B cell (primary cell): ENCODE measurements around the gene MRTFA. TPM values are rescaled to one million over a fixed set of nuclear protein-coding genes. Genes with fewer than 3 reads are reported as not detected.

Experiments used
- ATAC-seq: fragments of 200-7000 bp; cut with Tn5 transposase; one replicate; pipeline ENCODE4 v1.10.0; 2021; ENCODE audit warnings: low read depth, mild to moderate bottlenecking, moderate number of reproducible peaks, moderate library complexity
- CTCF ChIA-PET: fragments of 350-600 bp; sonication (Branson Sonifier 250); formaldehyde crosslinking; loops from one replicate; lab custom pipeline; 2021; ENCODE audit warnings: antibody characterized with exemption, inconsistent platforms; lab: Charles Lee
- POLR2A ChIA-PET: fragments of 350-600 bp; sonication (Branson Sonifier 250); formaldehyde crosslinking; loops from one replicate; lab custom pipeline; 2021; ENCODE audit warnings: antibody characterized with exemption; lab: Charles Lee
- DNase-seq: peaks from one replicate; pipeline ENCODE4 v3.0.0; 2013
- H2AFZ ChIP-seq: 2 replicates; pipeline ENCODE4 v1.6.1; 2012; ENCODE audit warnings: mild to moderate bottlenecking, low read depth, low read length; ENCODE audit not compliant: insufficient read depth, poor library complexity, severe bottlenecking
- H3K27ac ChIP-seq, 2 donors: 1 replicate in 1 of 2; 2 replicates in 1 of 2; pipeline ENCODE4 v1.5.1; 2012 to 2013; ENCODE audit warnings: low read length in 2 of 2, mild to moderate bottlenecking in 2 of 2, moderate library complexity in 1 of 2
- H3K27me3 ChIP-seq, 4 experiments: fragments of 200-600 bp in 1 of 4; sonication (generic) in 1 of 4; replicated peaks in 1 of 4; 1 replicate in 2 of 4; 2 replicates in 2 of 4; pipeline versions ENCODE4 v1.6.1 to v1.7.0; 2013 to 2016; ENCODE audit warnings: low read length in 3 of 4, mild to moderate bottlenecking in 2 of 4, mixed read lengths in 1 of 4, moderate library complexity in 1 of 4; ENCODE audit not compliant: insufficient read depth in 4 of 4, control insufficient read depth in 3 of 4; ENCODE audit errors: control extremely low read depth in 1 of 4
- H3K36me3 ChIP-seq, 2 experiments: replicated peaks in 1 of 2; 1 replicate in 1 of 2; 2 replicates in 1 of 2; pipeline versions ENCODE4 v1.6.1 to v1.7.1; 2013; ENCODE audit warnings: low read length in 1 of 2; ENCODE audit not compliant: insufficient read depth in 2 of 2, control insufficient read depth in 1 of 2; ENCODE audit errors: control extremely low read depth in 1 of 2, extremely low read depth in 1 of 2
- H3K4me1 ChIP-seq, 2 donors: fragments of 200-600 bp in 1 of 2; sonication (generic) in 1 of 2; 1 replicate in 1 of 2; 2 replicates in 1 of 2; pipeline versions ENCODE4 v1.5.1 to v1.6.1; 2013 to 2017; ENCODE audit warnings: low read length in 2 of 2; ENCODE audit not compliant: control insufficient read depth in 2 of 2, insufficient read depth in 2 of 2
- H3K4me2 ChIP-seq: replicated peaks from 2 replicates; pipeline ENCODE3; 2012; ENCODE audit warnings: mild to moderate bottlenecking, low read depth, low read length; ENCODE audit not compliant: poor library complexity, severe bottlenecking
- H3K4me3 ChIP-seq, 5 experiments: fragments of 200-600 bp in 1 of 5; sonication (generic) in 1 of 5; 1 replicate in 3 of 5; 2 replicates in 2 of 5; pipeline versions ENCODE4 v1.5.1 to v1.7.0; 2011 to 2016; ENCODE audit warnings: low read length in 4 of 5, mild to moderate bottlenecking in 4 of 5, low read depth in 2 of 5, control low read depth in 1 of 5, moderate library complexity in 1 of 5; ENCODE audit not compliant: insufficient read depth in 1 of 5; ENCODE audit errors: control extremely low read depth in 1 of 5, extremely low read depth in 1 of 5
- H3K79me2 ChIP-seq: fragments of 200-600 bp; sonication (generic); one replicate; pipeline ENCODE4 v1.6.0; 2016; ENCODE audit warnings: low read length; ENCODE audit not compliant: control insufficient read depth, insufficient read depth
- H3K9ac ChIP-seq: fragments of 200-600 bp; sonication (generic); 2 replicates; pipeline ENCODE4 v1.6.1; 2017; ENCODE audit warnings: mild to moderate bottlenecking, low read length, moderate library complexity
- H3K9me3 ChIP-seq, 3 donors: one replicate each; pipeline versions ENCODE4 v1.6.1 to v1.7.1; 2013; ENCODE audit warnings: low read length in 2 of 3; ENCODE audit not compliant: control insufficient read depth in 2 of 3, insufficient read depth in 1 of 3; ENCODE audit errors: control extremely low read depth in 1 of 3
- H4K20me1 ChIP-seq: 2 replicates; pipeline ENCODE4 v1.6.0; 2012; ENCODE audit warnings: mild to moderate bottlenecking, low read length; ENCODE audit not compliant: insufficient read depth, control insufficient read depth, poor library complexity, severe bottlenecking
- H3K27ac Mint-ChIP-seq: one replicate; pipeline ENCODE4 v1.8.0; 2021; ENCODE audit warnings: mixed read lengths
- H3K27me3 Mint-ChIP-seq: one replicate; pipeline ENCODE4 v1.8.0; 2021; ENCODE audit warnings: mixed read lengths
- H3K4me1 Mint-ChIP-seq: one replicate; pipeline ENCODE4 v1.8.0; 2021; ENCODE audit warnings: mixed read lengths
- H3K4me3 Mint-ChIP-seq: one replicate; pipeline ENCODE4 v1.8.0; 2021; ENCODE audit warnings: mixed read lengths
- H3K9me3 Mint-ChIP-seq: one replicate; pipeline ENCODE4 v1.8.0; 2022; ENCODE audit warnings: mixed read lengths; ENCODE audit not compliant: insufficient read depth
- CTCF ChIP-seq: fragments of 200-600 bp; IDR thresholded peaks from one replicate; pipeline ENCODE4 v1.8.0; 2022; ENCODE audit warnings: antibody characterized with exemption, mild to moderate bottlenecking
- EZH2 ChIP-seq: IDR thresholded peaks from 2 replicates; pipeline ENCODE4 v1.6.1; 2012; ENCODE audit warnings: borderline replicate concordance, low read depth, mild to moderate bottlenecking, moderate library complexity, low read length; ENCODE audit not compliant: insufficient read depth, poor library complexity, severe bottlenecking
- WGBS: methylation state at CpG from one replicate; pipeline ENCODE4 v1.1.5; 2013; ENCODE audit warnings: missing lambda C conversion rate; ENCODE audit not compliant: insufficient coverage; 5-methylcytosine and 5-hydroxymethylcytosine counted together
- intact Hi-C: fragments of 100-400 bp; cut with micrococcal nuclease; formaldehyde crosslinking; loops from one replicate; pipeline ENCODE4 v1.10.0; 2022
- polyA plus RNA-seq: library from polyadenylated mRNA; depleted of rRNA; stranded (reverse); fragments of >200 nt; gene quantifications from 2 replicates; pipeline ENCODE4 v1.2.3, GENCODE V29; 2012
- total RNA-seq, 2 donors: library from RNA; stranded (reverse); fragments of 120-200 nt in 1 of 2; gene quantifications; 1 replicate in 1 of 2; 2 replicates in 1 of 2; pipeline versions ENCODE4 v1.2.3 to v1.2.4, GENCODE V29; 2013 to 2022

The MRTFA gene
- total and polyA plus RNA-seq, 2 donors (not counting 1 experiment from before 2014, with no cell fraction given): 28.9 to 82.6 TPM

GRCh38 chr22:40484906-40485669 is 151.4 kb downstream of the MRTFA start:
- no CpG with 5 or more reads among the region's 7 CpGs for WGBS
- Histone ChIP-seq H3K36me3 (no peaks in the 10 kb centered on the region), H3K9me3 (no peaks in the 10 kb centered on the region), H3K9ac (no peak overlapping the region), H2AFZ (no peak overlapping the region), H3K27ac (no peak overlapping the region), H3K79me2 (peaks cover 59% of the 10 kb centered on the region), H3K4me3 (no peak overlapping the region), H4K20me1 (peaks cover 4% of the 10 kb centered on the region), H3K4me1 (peaks cover 9% of the 10 kb centered on the region in 2 donors), H3K27me3 (no peaks in the 10 kb centered on the region), H3K4me2 (no peak overlapping the region)
- H3K9me3 Mint-ChIP-seq: no peaks in the 10 kb centered on the region
- CTCF ChIA-PET: interaction anchor here (0.6 to 11.1 kb wide), 6 partner anchors 11 to 161 kb away, joined by 3 to 148 read pairs (median 14); no protein-coding TSS in a partner anchor
- POLR2A ChIA-PET: no interaction called here
- DNase-seq (no peak), ATAC-seq (no peak)
- no peak overlapping the region for H3K4me3 Mint-ChIP-seq
- no peak overlapping the region for H3K27ac Mint-ChIP-seq
- no peak for TF ChIP-seq EZH2
- TF ChIP-seq CTCF: no peak
- intact Hi-C loops: loop anchor here (5.0 kb wide), 1 partner anchor 98 kb away; no protein-coding TSS in a partner anchor
- peaks cover 9% of the 10 kb centered on the region for H3K4me1 Mint-ChIP-seq
- H3K27me3 Mint-ChIP-seq: no peaks in the 10 kb centered on the region

GRCh38 chr22:40482886-40483285 is 153.6 kb downstream of the MRTFA start:
- no peaks in the 10 kb centered on the region for H3K9me3 ChIP-seq
- intact Hi-C loops: no loop called here
- no peaks in the 10 kb centered on the region for H3K36me3 ChIP-seq
- H3K27ac Mint-ChIP-seq: no peak overlapping the region
- CTCF ChIA-PET: interaction anchor here (1.6 kb wide), 1 partner anchor 10 kb away, joined by 7 read pairs; no protein-coding TSS in a partner anchor
- peaks cover 19% of the 10 kb centered on the region for H3K4me1 Mint-ChIP-seq
- peaks cover 16% of the 10 kb centered on the region for H4K20me1 ChIP-seq
- no peak overlapping the region for H3K4me3 ChIP-seq
- POLR2A ChIA-PET: interaction anchor here (0.7 kb wide), 1 partner anchor 105 kb away, joined by 6 read pairs; no protein-coding TSS in a partner anchor
- H2AFZ ChIP-seq: no peak overlapping the region
- WGBS: 100% methylated on average over 2 of the region's 5 CpGs
- no peak overlapping the region for H3K4me2 ChIP-seq
- H3K9me3 Mint-ChIP-seq: no peaks in the 10 kb centered on the region
- H3K9ac ChIP-seq: no peak overlapping the region
- H3K4me1 ChIP-seq: peaks cover 9 to 12% of the 10 kb centered on the region in 2 donors
- no peaks in the 10 kb centered on the region for H3K27me3 ChIP-seq
- H3K4me3 Mint-ChIP-seq: no peak overlapping the region
- ATAC-seq: no peak
- H3K27ac ChIP-seq: no peak overlapping the region
- DNase-seq: no peak
- peaks cover 71% of the 10 kb centered on the region for H3K79me2 ChIP-seq
- TF ChIP-seq EZH2: no peak
- TF ChIP-seq CTCF: no peak
- no peaks in the 10 kb centered on the region for H3K27me3 Mint-ChIP-seq
